HepG2 (cell line): ENCODE measurements around the gene SERPINB13.

Experiments
- EZH2 ChIP-seq: conservative IDR thresholded peaks from 2 replicates; pipeline ENCODE4 v1.6.1; 2012; ENCODE audit warnings: mild to moderate bottlenecking, low read depth, low read length, moderate library complexity
- NR2C2 ChIP-seq: sonication (generic); formaldehyde crosslinking; IDR thresholded peaks from 2 replicates; pipeline ENCODE4 v1.4.0; 2020; ENCODE audit warnings: missing genetic modification reagents, mild to moderate bottlenecking, moderate library complexity, borderline replicate concordance
- POLR2A ChIP-seq, 2 experiments: IDR thresholded peaks; 2 replicates each; pipeline ENCODE4 v1.6.1; 2011; ENCODE audit warnings: low read depth in 2 of 2, low read length in 2 of 2, mild to moderate bottlenecking in 1 of 2, moderate library complexity in 1 of 2; ENCODE audit not compliant: insufficient read depth in 1 of 2
- POLR2AphosphoS5 ChIP-seq: IDR thresholded peaks from 2 replicates; pipeline ENCODE4 v1.6.1; 2012; ENCODE audit warnings: low read depth, low read length
- ZNF496 ChIP-seq: sonication (generic); formaldehyde crosslinking; IDR thresholded peaks from 2 replicates; pipeline ENCODE4 v1.8.1; 2023; ENCODE audit warnings: mild to moderate bottlenecking, moderate library complexity, missing genetic modification reagents; ENCODE audit not compliant: insufficient replicate concordance

DNA sequence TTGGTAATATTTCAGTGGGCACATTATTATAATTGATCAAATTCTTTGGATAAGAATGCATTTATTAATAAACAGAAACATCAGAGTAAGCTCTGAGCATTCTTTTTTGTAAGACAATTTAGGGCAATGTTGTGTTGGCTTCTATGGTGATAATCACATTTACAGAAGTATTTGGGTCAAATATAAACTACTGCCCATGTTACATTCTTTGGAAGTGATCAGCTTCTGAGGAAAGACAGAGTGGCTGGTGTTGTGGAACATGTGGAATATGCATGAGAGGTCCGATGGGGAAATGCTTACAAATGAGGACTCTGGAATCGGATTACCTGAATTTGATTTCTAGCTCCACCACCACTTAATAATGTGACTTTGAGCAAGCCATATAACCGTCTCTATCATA lies 19.4 kb downstream of the SERPINB13 start:
- TF ChIP-seq POLR2A (IDR thresholded peaks at IDR 0.05; ENCODE audit: insufficient read depth in 1 of 2, low read depth in 2 of 2, low read length in 2 of 2) = no peak
- no peak for TF ChIP-seq ZNF496
- no peak for TF ChIP-seq NR2C2 (CRISPR knock-in tag)
- TF ChIP-seq EZH2 = no peak
- no peak for TF ChIP-seq POLR2AphosphoS5
